Measurements from ENCODE around the gene NKAIN4.

Gene NKAIN4

GRCh38 chr20:63254232-63254605 lies at the start of gene NKAIN4:
NKAIN4 (minus strand) TSS chr20:63254463; CDS start chr20:63254450, 13 bp downstream.
- no peak within 1 kb of the TSS for H3K4me3 ChIP-seq (ENCODE audit: low read length)
- H3K9me3 ChIP-seq (replicated peaks; ENCODE audit: insufficient read depth, low read length) = no peaks in the 10 kb centered on the region
- H3K27me3 ChIP-seq (replicated peaks; ENCODE audit: insufficient read depth, low read length) = peaks cover 81% of the 10 kb centered on the region
- no peak for DNase-seq
- H3K36me3 ChIP-seq (replicated peaks; ENCODE audit: insufficient read depth, low read length) = no peaks in the 10 kb centered on the region
- H4K20me1 ChIP-seq (ENCODE audit: insufficient read depth, low read length) = no peaks in the 10 kb centered on the region
- H3K9ac ChIP-seq (ENCODE audit: low read length) = no peak within 1 kb of the TSS
- no peaks in the 10 kb centered on the region for H3K4me1 ChIP-seq (ENCODE audit: low read length)
- H3K4me2 ChIP-seq (ENCODE audit: low read depth, low read length) = no peak within 1 kb of the TSS
- no peaks in the 10 kb centered on the region for H3K9me2 ChIP-seq (replicated peaks; ENCODE audit: insufficient read depth, low read length)
- H3K79me2 ChIP-seq (ENCODE audit: low read length) = no peaks in the 10 kb centered on the region
- TF ChIP-seq EZH2 (optimal IDR thresholded peaks at IDR 0.05; ENCODE audit: low read depth, low read length) = no peak
- TF ChIP-seq EZH2phosphoT487 (IDR thresholded peaks at IDR 0.05; ENCODE audit: low read length) = no peak
- TF ChIP-seq CTCF (IDR thresholded peaks at IDR 0.05; ENCODE audit: low read length) = no peak
- H3K27ac ChIP-seq (ENCODE audit: low read length) = no peak within 1 kb of the TSS
- no peak within 1 kb of the TSS for H2AFZ ChIP-seq (ENCODE audit: low read length)
- H3F3A ChIP-seq (ENCODE audit: insufficient read depth, low read length) = no peaks in the 10 kb centered on the region

GRCh38 chr20:63303095-63303666 lies 48.9 kb upstream of the NKAIN4 start:
- H3K9me2 ChIP-seq (replicated peaks; ENCODE audit: insufficient read depth, low read length) = no peaks in the 10 kb centered on the region
- H3K4me1 ChIP-seq (ENCODE audit: low read length) = no peaks in the 10 kb centered on the region
- H4K20me1 ChIP-seq (ENCODE audit: insufficient read depth, low read length) = no peaks in the 10 kb centered on the region
- H3K79me2 ChIP-seq (ENCODE audit: low read length) = no peaks in the 10 kb centered on the region
- DNase-seq = no peak
- no peaks in the 10 kb centered on the region for H3K36me3 ChIP-seq (replicated peaks; ENCODE audit: insufficient read depth, low read length)
- H3K9me3 ChIP-seq (replicated peaks; ENCODE audit: insufficient read depth, low read length) = no peaks in the 10 kb centered on the region
- no peak overlapping the region for H2AFZ ChIP-seq (ENCODE audit: low read length)
- no peak overlapping the region for H3K4me2 ChIP-seq (ENCODE audit: low read depth, low read length)
- no peaks in the 10 kb centered on the region for H3F3A ChIP-seq (ENCODE audit: insufficient read depth, low read length)
- peaks cover 70% of the 10 kb centered on the region for H3K27me3 ChIP-seq (replicated peaks; ENCODE audit: insufficient read depth, low read length)
- no peak overlapping the region for H3K27ac ChIP-seq (ENCODE audit: low read length)
- TF ChIP-seq CTCF (IDR thresholded peaks at IDR 0.05; ENCODE audit: low read length) (no peak), EZH2phosphoT487 (IDR thresholded peaks at IDR 0.05; ENCODE audit: low read length) (no peak), EZH2 (optimal IDR thresholded peaks at IDR 0.05; ENCODE audit: low read depth, low read length) (no peak)
- H3K4me3 ChIP-seq (ENCODE audit: low read length) = no peak overlapping the region
- no peak overlapping the region for H3K9ac ChIP-seq (ENCODE audit: low read length)

GRCh38 chr20:63301671-63302070 lies 47.4 kb upstream of the NKAIN4 start:
- Histone ChIP-seq H3K4me2 (ENCODE audit: low read depth, low read length) (no peak overlapping the region), H3K79me2 (ENCODE audit: low read length) (no peaks in the 10 kb centered on the region), H3K27ac (ENCODE audit: low read length) (no peak overlapping the region), H3K9me3 (replicated peaks; ENCODE audit: insufficient read depth, low read length) (no peaks in the 10 kb centered on the region), H3K27me3 (replicated peaks; ENCODE audit: insufficient read depth, low read length) (peaks cover 69% of the 10 kb centered on the region), H3K36me3 (replicated peaks; ENCODE audit: insufficient read depth, low read length) (no peaks in the 10 kb centered on the region), H3F3A (ENCODE audit: insufficient read depth, low read length) (no peaks in the 10 kb centered on the region), H3K4me1 (ENCODE audit: low read length) (no peaks in the 10 kb centered on the region), H3K9me2 (replicated peaks; ENCODE audit: insufficient read depth, low read length) (no peaks in the 10 kb centered on the region), H2AFZ (ENCODE audit: low read length) (no peak overlapping the region), H4K20me1 (ENCODE audit: insufficient read depth, low read length) (no peaks in the 10 kb centered on the region), H3K9ac (ENCODE audit: low read length) (no peak overlapping the region), H3K4me3 (ENCODE audit: low read length) (no peak overlapping the region)
- DNase-seq = no peak
- no peak for TF ChIP-seq EZH2phosphoT487 (IDR thresholded peaks at IDR 0.05; ENCODE audit: low read length)
- TF ChIP-seq EZH2 (optimal IDR thresholded peaks at IDR 0.05; ENCODE audit: low read depth, low read length) = no peak
- TF ChIP-seq CTCF (IDR thresholded peaks at IDR 0.05; ENCODE audit: low read length) = no peak
